GM12891 (cell line): ENCODE measurements around the gene PRSS57.

Source experiments
- PAX5 ChIP-seq: IDR thresholded peaks from 2 replicates; pipeline ENCODE4 v1.6.1; 2011; ENCODE audit warnings: low read length, moderate library complexity, mild to moderate bottlenecking; ENCODE audit not compliant: insufficient read depth, severe bottlenecking
- POLR2A ChIP-seq: IDR thresholded peaks from 2 replicates; pipeline ENCODE4 v1.6.1; 2011; ENCODE audit warnings: low read depth, low read length, control low read depth
- POLR2AphosphoS5 ChIP-seq: IDR thresholded peaks from 2 replicates; pipeline ENCODE4 v1.6.1; 2011; ENCODE audit warnings: low read depth, low read length, control low read depth
- SPI1 ChIP-seq: IDR thresholded peaks from 2 replicates; pipeline ENCODE4 v1.6.1; 2011; ENCODE audit warnings: low read depth, low read length, control low read depth
- TAF1 ChIP-seq: IDR thresholded peaks from 2 replicates; pipeline ENCODE4 v1.6.1; 2011; ENCODE audit warnings: low read depth, low read length, control low read depth

DNA sequence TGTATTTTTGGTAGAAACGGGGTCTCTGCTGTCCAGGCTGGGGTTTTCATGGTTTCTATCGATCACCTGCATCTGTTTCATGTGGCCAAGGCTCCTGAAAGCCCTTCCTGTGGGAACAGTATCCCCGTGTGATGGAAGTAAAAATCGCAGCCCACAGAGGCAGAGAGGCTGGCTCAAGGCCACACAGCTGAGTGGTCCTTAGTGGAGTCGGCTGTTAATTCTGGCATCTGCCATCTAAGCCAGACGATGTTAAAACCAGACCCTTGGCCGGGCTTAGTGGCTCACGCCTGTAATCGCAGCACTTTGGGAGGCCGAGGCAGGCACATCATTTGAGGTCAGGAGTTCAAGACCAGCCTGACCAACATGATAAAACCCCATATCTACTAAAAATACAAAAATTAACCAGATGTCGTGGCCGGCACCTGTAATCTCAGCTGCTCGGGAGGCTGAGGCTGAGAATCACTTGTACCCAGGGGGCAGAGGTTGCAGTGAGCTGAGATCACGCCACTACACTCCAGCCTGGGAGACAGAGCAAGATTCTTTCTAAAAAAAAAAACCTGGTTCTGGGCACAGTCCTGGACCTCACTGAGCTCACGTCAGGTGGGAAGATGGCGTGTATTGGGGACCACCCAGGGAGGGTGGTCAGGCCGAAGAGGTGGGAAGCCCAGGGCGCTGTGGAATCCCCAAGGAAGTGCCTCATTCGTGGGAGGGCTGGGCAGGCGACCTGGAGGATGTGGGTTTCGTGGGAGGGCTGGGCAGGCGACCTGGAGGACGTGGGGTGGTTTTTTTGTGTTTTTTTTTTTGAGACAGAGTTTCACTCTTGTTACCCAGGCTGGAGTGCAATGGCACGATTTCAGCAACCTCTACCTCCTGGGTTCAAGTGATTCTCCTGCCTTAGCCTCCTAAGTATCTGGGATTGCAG lies 37.2 kb upstream of the PRSS57 start:
- TF ChIP-seq POLR2A = no peak
- no peak for TF ChIP-seq POLR2AphosphoS5
- TF ChIP-seq TAF1 = no peak
- TF ChIP-seq SPI1 = no peak
- TF ChIP-seq PAX5 = no peak
